VCaP (cell line): ENCODE results near the gene CLK4.

Source experiments
- H3K27ac ChIP-seq: fragments of 450-650 bp; 2 replicates; pipeline ENCODE4 v1.5.1; 2017
- TF ChIP-seq, protein P1 (sequence below): fragments of 450-650 bp; conservative IDR thresholded peaks from 2 replicates; pipeline ENCODE4 v1.5.1; 2017; ENCODE audit warnings: mild to moderate bottlenecking, moderate library complexity

Gene CLK4

GRCh38 chr5:178626484-178627258 is at the start of gene CLK4:
Gene CLK4 (minus strand): TSS chr5:178627050. CDS start chr5:178623416, 3,634 bp downstream.
- peak within 1 kb of the TSS; percentile 88 for H3K27ac ChIP-seq

DNA sequence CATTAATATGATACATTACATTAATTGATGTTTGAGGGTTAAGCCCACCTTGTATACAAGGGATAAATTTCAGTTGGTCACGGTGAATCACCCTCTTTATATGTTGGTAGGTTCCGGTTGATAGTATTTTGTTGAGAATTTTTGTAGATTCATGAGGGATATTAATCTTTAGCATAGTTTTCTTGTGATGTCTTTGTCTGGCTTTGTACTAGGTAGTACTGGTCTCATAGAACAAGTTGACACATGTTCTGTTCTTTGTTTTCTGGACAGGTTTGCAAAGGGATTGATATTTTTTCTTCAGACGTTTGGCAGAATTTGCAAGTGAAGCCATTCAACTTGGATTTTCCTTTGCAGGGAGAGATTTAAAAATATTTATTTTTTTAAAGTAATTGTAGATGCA is 49.1 kb upstream of the CLK4 start:
- H3K27ac ChIP-seq = no peak overlapping the region
- TF ChIP-seq, protein P1, sequence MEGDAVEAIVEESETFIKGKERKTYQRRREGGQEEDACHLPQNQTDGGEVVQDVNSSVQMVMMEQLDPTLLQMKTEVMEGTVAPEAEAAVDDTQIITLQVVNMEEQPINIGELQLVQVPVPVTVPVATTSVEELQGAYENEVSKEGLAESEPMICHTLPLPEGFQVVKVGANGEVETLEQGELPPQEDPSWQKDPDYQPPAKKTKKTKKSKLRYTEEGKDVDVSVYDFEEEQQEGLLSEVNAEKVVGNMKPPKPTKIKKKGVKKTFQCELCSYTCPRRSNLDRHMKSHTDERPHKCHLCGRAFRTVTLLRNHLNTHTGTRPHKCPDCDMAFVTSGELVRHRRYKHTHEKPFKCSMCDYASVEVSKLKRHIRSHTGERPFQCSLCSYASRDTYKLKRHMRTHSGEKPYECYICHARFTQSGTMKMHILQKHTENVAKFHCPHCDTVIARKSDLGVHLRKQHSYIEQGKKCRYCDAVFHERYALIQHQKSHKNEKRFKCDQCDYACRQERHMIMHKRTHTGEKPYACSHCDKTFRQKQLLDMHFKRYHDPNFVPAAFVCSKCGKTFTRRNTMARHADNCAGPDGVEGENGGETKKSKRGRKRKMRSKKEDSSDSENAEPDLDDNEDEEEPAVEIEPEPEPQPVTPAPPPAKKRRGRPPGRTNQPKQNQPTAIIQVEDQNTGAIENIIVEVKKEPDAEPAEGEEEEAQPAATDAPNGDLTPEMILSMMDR = no peak

More at GRCh38 chr5:178626484-178627258, at the start of gene CLK4:
- TF ChIP-seq, protein P1 = no peak

- TF ChIP-seq, protein P1 = no peak
- no peak overlapping the region for H3K27ac ChIP-seq
These were observed 47.5 kb upstream of the CLK4 start for GRCh38 chr5:178674334-178674733.

GRCh38 chr5:178673801-178674295 is 47.0 kb upstream of the CLK4 start:
- H3K27ac ChIP-seq = no peak overlapping the region
- TF ChIP-seq, protein P1 = no peak

- TF ChIP-seq, protein P1 = no peak
- H3K27ac ChIP-seq = no peak overlapping the region
These were observed 45.8 kb upstream of the CLK4 start for GRCh38 chr5:178672630-178673029.

DNA sequence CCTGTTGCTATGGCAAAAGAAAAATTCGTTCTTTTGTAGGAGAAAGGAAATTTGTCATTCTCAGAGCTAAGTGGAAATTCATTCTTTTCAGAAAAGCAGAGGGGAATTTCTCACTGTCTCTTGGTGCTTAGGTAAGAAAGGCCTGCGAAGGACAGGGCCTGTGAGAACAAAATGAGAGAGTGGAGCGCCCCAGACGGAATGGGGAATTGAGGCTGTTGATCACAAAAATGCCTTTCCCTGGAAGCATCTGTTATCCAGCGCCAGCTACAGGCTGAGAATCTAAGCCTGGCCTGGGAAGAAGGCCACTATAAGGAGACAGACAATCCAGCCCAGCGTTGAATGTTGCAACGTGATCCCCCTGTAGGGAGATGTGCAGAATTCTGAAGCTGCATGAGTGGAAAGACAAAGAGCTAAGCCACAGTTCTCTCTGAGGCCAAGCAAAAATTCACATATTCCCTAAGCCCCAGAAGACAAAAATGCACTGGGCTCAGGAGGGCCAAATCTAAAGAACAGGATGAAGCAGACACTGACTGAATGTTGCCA is 44.8 kb upstream of the CLK4 start:
- TF ChIP-seq, protein P1 = no peak
- H3K27ac ChIP-seq = no peak overlapping the region

DNA sequence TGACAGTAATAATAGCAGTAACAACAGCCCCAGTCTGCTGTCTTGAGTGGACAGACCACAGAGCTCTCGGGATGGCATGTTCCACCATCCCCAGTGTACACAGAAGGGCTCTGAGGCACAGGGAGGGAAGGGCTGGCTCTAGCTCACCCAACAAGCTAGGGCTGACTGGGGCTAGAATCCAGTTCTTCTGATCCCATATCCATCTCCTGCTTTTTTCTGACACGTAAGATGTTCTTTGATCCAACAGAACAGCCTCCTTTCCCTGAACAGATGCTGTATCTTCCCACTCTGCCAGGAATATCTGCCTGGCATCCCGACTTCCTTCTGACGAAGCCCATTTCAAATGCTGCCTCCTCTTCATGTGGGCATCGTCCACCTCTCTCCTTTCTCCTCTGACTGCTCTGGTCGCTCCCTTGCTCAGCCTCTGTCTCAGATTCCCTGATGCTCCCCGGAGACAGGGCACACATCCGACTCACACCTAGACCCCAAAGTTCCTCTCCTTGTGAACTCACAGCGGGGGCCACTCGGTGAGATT is 43.6 kb upstream of the CLK4 start:
- TF ChIP-seq, protein P1 = no peak
- H3K27ac ChIP-seq = no peak overlapping the region
